Spleen (tissue), 11 donors: ENCODE data around the gene AFF1. TPM values are rescaled to one million over a fixed set of nuclear protein-coding genes. Genes with fewer than 3 reads are reported as not detected.

Experiments used
- DNase-seq: peaks from one replicate; pipeline ENCODE4 v3.0.0-alpha.2; 2020
- H3K27ac ChIP-seq, 8 donors: fragments of 200-600 bp; sonication (generic) in 7 of 8; 1 replicate in 4 of 8; 2 replicates in 4 of 8; pipeline versions ENCODE4 v1.5.0 to v1.8.0; 2016 to 2021; ENCODE audit warnings: inconsistent platforms in 4 of 8, mild to moderate bottlenecking in 4 of 8, moderate library complexity in 1 of 8
- H3K27me3 ChIP-seq, 7 donors: fragments of 200-600 bp; sonication (generic) in 6 of 7; replicated peaks in 1 of 7; 1 replicate in 4 of 7; 2 replicates in 3 of 7; pipeline versions ENCODE4 v1.5.0 to v1.8.0; 2016 to 2021; ENCODE audit warnings: inconsistent platforms in 3 of 7, mild to moderate bottlenecking in 1 of 7
- H3K36me3 ChIP-seq, 6 donors: fragments of 200-600 bp; sonication (generic) in 5 of 6; 1 replicate in 4 of 6; 2 replicates in 2 of 6; pipeline versions ENCODE4 v1.5.0 to v1.8.0; 2016 to 2021; ENCODE audit warnings: inconsistent platforms in 2 of 6
- H3K4me1 ChIP-seq, 6 donors: fragments of 200-600 bp; sonication (generic) in 5 of 6; 1 replicate in 3 of 6; 2 replicates in 3 of 6; pipeline versions ENCODE4 v1.5.0 to v1.8.0; 2016 to 2021; ENCODE audit warnings: inconsistent platforms in 3 of 6
- H3K4me3 ChIP-seq, 8 donors: fragments of 200-600 bp; sonication (generic) in 7 of 8; 1 replicate in 4 of 8; 2 replicates in 4 of 8; pipeline versions ENCODE4 v1.5.0 to v1.8.0; 2016 to 2021; ENCODE audit warnings: inconsistent platforms in 4 of 8, mild to moderate bottlenecking in 4 of 8, moderate library complexity in 2 of 8
- H3K9me3 ChIP-seq, 8 donors: fragments of 200-600 bp; sonication (generic) in 7 of 8; 1 replicate in 4 of 8; 2 replicates in 4 of 8; pipeline versions ENCODE4 v1.5.0 to v1.8.0; 2016 to 2021; ENCODE audit warnings: inconsistent platforms in 4 of 8
- CTCF ChIP-seq, 11 experiments: fragments of 200-600 bp in 7 of 11; fragments of 450-650 bp in 4 of 11; sonication (generic) in 4 of 11; IDR thresholded peaks in 8 of 11; conservative IDR thresholded peaks in 3 of 11; 1 replicate in 7 of 11; 2 replicates in 4 of 11; pipeline versions ENCODE4 v1.4.0 to v1.8.0; 2016 to 2021; ENCODE audit warnings: antibody characterized with exemption in 11 of 11, inconsistent platforms in 4 of 11, mild to moderate bottlenecking in 1 of 11
- POLR2A ChIP-seq, 3 donors: fragments of 450-650 bp; IDR thresholded peaks; one replicate each; pipeline ENCODE4 v1.5.1; 2017; ENCODE audit warnings: antibody characterized with exemption in 3 of 3, mild to moderate bottlenecking in 1 of 3
- POLR2AphosphoS5 ChIP-seq, 3 donors: sonication (generic); formaldehyde crosslinking; IDR thresholded peaks; one replicate each; pipeline ENCODE4 v1.5.1; 2017; ENCODE audit warnings: antibody characterized with exemption in 3 of 3
- WGBS, 5 donors: extraction: QIAGEN DNeasy Blood & Tissue Kit in 3 of 5; methylation state at CpG; one replicate each; pipeline versions ENCODE4 v1.1.5 to v1.1.7; 2013 to 2018; 5-methylcytosine and 5-hydroxymethylcytosine counted together
- intact Hi-C: fragments of 100-400 bp; cut with DNase I; formaldehyde crosslinking; loops from one replicate; pipeline ENCODE4 v1.15.0; 2023; ENCODE audit warnings: low total_unique reads
- polyA plus RNA-seq, 3 donors: library from polyadenylated mRNA; stranded (reverse); fragments of 200-250 nt; gene quantifications; one replicate each; pipeline ENCODE4 v1.2.1, GENCODE V29; 2013
- total RNA-seq, 7 donors: library from RNA; depleted of rRNA in 3 of 7; stranded (reverse); fragments of >200 nt in 3 of 7; fragmentation: NEBNext Ultra II Directional in 4 of 7; extraction: Animal tissue kit (Norgen Biotek cat#: 25700) in 4 of 7; gene quantifications; one replicate each; pipeline versions ENCODE4 v1.1.0 to v1.2.1, GENCODE V29; 2016 to 2021
- donor health status: healthy with polysubstance abuse.
- donor health status: DM: no; HTN: no; CAD: no; lungs with moderate emphysema.
- donor health status: DM: no; HTN: no; CAD: no.
- donor health status: Bipolar disorder and iron deficiency.
- donor health status: healthy.
- donor health status: DM: no; HTN: no; CAD: no.
- donor health status: DM: yes; HTN: yes; CAD: no.

AFF1 gene
- total and polyA plus RNA-seq, 10 donors = 4.4 to 119 (median 80.8) TPM

GRCh38 chr4:87041141-87041540 is 106.3 kb downstream of the AFF1 start:
- no peaks in the 10 kb centered on the region for H3K27me3 ChIP-seq
- no peak for DNase-seq
- 83 to 98% (median 97%) methylated on average over 3 of the region's 3 CpGs for WGBS, 5 donors

GRCh38 chr4:87042221-87042620 is 107.4 kb downstream of the AFF1 start:
- Histone ChIP-seq H3K9me3 (no peaks in the 10 kb centered on the region), H3K4me1 (peaks cover 43 to 98% (median 82%) of the 10 kb centered on the region in 6 donors), H3K36me3 (peaks cover 0 to 15% (median 7%) of the 10 kb centered on the region in 6 donors), H3K27me3 (no peaks in the 10 kb centered on the region), H3K4me3 (no peak overlapping the region), H3K27ac (no peak overlapping the region)
- DNase-seq = no peak
- TF ChIP-seq POLR2AphosphoS5 (IDR thresholded peaks at IDR 0.05) (no peak), POLR2A (IDR thresholded peaks at IDR 0.05) (no peak), CTCF (IDR thresholded peaks at IDR 0.05 in 8 of 11, conservative IDR thresholded peaks at IDR 0.05 in 3 of 11) (no peak)
- WGBS, 5 donors = 32 to 60% (median 50%) methylated on average over 1 of the region's 1 CpG
- intact Hi-C loops = no loop called here

More at GRCh38 chr4:87041141-87041540, 106.3 kb downstream of the AFF1 start:
- intact Hi-C loops = no loop called here
- Histone ChIP-seq H3K27ac (no peak overlapping the region), H3K4me1 (peaks cover 47 to 100% (median 85%) of the 10 kb centered on the region in 6 donors), H3K9me3 (no peaks in the 10 kb centered on the region), H3K36me3 (peaks cover 0 to 4% (median 0%) of the 10 kb centered on the region in 6 donors), H3K4me3 (no peak overlapping the region)
- TF ChIP-seq POLR2AphosphoS5 (IDR thresholded peaks at IDR 0.05) = no peak
- TF ChIP-seq CTCF (IDR thresholded peaks at IDR 0.05 in 8 of 11, conservative IDR thresholded peaks at IDR 0.05 in 3 of 11) = no peak
- no peak for TF ChIP-seq POLR2A (IDR thresholded peaks at IDR 0.05)

GRCh38 chr4:87042986-87043820 is 108.4 kb downstream of the AFF1 start:
- Histone ChIP-seq H3K27ac (peak overlapping the region in 5 of 8 donors; percentile 9 to 79 (median 22)), H3K4me3 (no peak overlapping the region), H3K27me3 (no peaks in the 10 kb centered on the region), H3K36me3 (peaks cover 0 to 25% (median 11%) of the 10 kb centered on the region in 6 donors), H3K9me3 (no peaks in the 10 kb centered on the region), H3K4me1 (peaks cover 43 to 89% (median 73%) of the 10 kb centered on the region in 6 donors)
- no peak for DNase-seq
- intact Hi-C loops = no loop called here
- 77 to 88% (median 81%) methylated on average over 4 of the region's 4 CpGs for WGBS, 5 donors
- no peak for TF ChIP-seq CTCF (IDR thresholded peaks at IDR 0.05 in 8 of 11, conservative IDR thresholded peaks at IDR 0.05 in 3 of 11)
- TF ChIP-seq POLR2AphosphoS5 (IDR thresholded peaks at IDR 0.05) = peak in 1 of 3 donors; percentile 13
- TF ChIP-seq POLR2A (IDR thresholded peaks at IDR 0.05) = no peak
